IPS-11a (cell line): ENCODE measurements around the gene MACROH2A1.

Experiments used
- H3K4me3 ChIP-seq: one replicate; pipeline ENCODE4 v1.5.1; 2013; ENCODE audit warnings: low read depth, low read length, control low read depth

The MACROH2A1 gene

DNA sequence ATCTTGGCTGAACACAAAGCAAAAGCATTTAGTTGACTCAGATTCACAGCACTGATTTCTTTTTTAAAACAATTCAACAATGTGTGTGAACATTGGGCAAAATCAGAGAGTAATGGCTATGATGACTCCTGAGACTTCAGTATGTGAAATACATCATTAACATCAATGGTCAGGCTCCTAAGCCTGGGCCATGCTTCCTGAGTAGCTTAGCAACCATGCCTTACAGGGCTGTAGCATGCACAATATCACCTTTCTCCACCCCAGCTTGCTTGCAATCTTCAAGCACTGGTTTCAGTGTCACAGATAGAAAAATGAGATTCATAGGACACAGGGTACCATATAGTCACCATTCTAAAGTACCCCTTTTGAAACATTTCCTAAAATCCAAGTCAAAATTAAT, 41.3 kb downstream of the MACROH2A1 start:
- H3K4me3 ChIP-seq, result no peak overlapping the region

DNA sequence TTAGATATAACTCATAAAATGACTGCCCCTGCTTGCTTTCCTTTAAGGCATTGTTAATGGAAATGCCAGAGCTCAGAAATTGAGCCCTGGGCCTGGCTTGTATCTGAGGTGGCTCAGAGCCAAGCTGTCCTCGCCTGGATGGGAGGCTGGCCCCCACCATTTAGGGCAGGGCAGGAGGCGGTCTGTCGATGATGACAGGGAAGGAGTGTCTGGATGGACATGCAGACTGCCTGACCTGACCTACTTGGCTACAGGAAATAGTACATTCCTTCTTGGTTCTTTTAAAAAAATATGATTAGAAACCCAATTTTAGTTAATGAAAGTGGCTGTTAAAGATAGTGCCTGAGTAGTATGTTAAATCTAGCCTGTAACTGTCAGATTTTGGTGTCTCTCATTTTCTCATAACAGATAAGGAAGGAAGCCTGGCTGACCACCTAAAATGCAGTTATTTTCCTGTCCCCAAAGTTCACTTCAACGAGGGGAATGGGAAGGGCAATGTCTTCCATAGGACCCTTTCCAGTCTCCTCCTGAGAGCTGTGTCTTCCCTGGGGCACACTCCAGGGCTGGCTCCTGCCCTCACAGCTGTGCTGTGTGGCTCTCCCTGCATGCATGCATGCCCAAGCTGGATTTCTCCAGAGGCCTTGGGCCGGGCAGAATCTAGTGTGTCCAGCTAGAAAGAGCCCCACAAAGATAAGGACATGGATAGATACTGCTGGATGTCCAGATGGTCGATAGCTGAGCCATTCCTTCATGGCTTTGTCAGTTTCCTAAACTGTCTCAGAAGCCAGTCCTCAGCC, 42.3 kb downstream of the MACROH2A1 start:
- no peak overlapping the region for H3K4me3 ChIP-seq

DNA sequence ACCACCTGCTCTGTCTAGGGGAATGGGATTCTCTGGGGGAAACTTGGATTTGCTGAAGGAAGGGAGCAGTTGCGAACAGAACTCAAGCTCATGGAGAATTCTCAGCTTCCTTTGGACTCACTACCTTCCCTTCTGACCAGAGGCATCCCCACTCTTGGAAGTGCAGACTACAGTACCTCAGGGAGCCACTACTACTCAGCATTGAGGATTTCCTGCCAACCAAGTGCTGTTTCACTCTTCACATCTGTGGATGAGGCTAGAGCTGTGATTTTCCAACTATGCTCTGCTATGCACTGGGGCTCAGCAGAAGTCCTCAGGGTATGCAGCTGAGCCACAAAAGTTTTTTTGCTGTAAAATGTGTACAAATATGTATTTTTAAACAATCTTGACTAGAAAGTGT, 43.9 kb downstream of the MACROH2A1 start:
- no peak overlapping the region for H3K4me3 ChIP-seq

DNA sequence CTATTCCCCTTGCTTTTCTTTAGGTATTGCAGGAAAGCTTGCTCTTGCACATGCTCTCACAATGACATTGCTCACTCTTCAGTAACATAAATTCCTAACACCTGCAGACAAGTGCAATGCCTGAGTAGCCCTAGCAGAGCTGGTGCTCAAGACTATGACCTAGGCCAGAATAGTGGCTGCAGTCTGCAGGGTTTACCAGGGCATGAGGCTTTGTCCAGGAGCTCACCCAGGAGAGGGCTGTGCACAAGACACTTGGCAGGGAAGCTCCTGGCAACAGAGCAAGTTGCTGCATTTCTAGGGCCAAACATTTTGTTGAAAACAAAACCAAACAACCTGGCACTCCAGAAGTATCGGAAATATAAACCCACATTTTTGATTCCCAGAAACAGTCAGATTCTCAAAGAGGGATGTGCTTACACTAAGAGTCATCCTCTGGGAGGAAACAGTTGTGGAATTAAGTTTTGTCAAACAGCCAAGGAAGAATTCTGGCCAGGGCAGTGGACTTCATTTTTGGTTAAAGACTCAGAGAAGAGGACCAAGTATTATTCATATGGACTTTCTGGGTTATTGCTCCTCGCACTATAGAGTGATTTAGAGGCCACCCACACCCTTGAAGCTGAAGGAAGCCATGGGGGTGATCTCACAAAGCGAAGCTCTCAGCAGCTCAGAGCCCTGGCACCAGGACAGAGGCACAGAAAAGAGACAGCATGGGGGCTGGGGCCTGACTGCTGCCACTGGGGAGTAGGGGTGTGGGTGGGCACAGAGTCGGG, 44.9 kb downstream of the MACROH2A1 start:
- no peak overlapping the region for H3K4me3 ChIP-seq

DNA sequence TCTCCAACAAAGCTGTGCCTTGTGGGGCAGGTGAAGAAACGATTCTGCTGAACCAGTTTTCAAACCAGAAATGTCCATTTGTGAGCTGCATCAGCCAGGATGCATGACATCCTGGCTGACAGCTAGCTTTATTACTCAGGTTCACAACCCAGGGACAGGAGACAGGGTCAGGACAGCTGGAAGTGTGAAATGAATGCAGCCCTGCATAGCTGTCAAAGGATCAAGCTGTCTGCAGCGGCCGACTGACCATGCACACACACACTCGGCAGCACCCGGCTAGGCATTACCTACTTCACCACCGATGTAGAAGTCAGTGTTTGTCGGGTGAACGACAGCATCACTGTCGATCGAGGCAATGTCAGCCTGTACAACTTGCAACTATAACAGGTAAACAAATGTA, 48.5 kb downstream of the MACROH2A1 start:
- no peak overlapping the region for H3K4me3 ChIP-seq

DNA sequence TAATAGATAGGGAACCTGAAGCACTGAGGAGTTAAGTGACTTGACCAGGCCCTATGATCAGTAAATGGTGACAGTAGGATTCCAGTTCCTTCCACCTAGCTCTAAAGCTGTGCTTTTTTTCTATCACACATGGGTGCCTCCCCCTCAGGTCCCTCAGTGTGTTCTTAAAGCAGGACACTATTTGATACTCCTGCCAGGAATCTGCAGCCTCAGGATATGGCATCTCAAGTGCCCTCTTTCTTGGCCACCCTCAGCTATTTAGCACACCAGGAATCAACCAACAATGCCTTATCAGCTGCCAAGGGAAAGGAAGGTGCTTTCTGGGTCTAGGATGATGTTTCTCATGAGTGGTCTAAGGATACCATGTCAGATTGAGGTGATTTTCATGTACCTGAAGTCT, 49.1 kb downstream of the MACROH2A1 start:
- no peak overlapping the region for H3K4me3 ChIP-seq

GRCh38 chr5:135349451-135349850, 49.6 kb downstream of the MACROH2A1 start:
- no peak overlapping the region for H3K4me3 ChIP-seq

- H3K4me3 ChIP-seq, result no peak overlapping the region
Measured at GRCh38 chr5:135348918-135349317, 50.1 kb downstream of the MACROH2A1 start.

- no peak overlapping the region for H3K4me3 ChIP-seq
Measured at GRCh38 chr5:135347392-135347791, 51.6 kb downstream of the MACROH2A1 start.

DNA sequence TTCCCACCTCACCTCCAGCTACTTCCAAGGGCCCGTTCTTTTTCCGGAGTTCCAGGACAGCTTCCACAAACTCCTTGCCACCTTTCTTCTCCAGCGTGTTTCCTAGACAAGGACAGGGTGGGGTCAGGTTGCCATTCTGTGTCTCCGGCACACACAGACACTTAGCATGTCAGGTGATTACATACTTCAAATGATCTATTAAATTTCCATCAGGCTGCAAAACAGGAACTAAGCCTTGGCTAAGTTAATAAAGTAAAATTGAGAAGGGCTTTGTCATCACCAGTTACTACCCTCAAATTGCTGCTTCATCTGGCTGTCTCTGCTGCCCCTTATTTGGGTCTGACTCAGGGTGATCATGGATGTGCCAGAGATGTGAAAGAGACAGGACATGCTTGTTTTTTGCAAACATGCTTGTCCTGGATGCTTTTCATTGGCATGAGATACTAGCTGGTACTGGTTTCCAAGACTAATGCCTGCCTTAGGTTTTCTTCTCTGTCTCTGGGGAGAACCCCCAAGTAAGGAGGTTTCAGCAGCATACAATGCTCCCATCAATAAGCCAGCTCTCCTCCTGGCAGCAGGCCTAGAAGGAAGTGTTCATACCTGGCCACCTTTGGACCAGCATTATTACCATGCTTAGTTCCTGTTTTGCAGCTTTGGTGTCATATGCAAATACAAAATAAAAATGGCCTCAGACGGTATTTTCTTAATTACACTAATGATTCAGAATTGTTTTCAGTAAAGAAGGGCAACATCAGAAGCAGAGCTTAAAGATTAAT, 52.9 kb downstream of the MACROH2A1 start:
- H3K4me3 ChIP-seq, result no peak overlapping the region

- H3K4me3 ChIP-seq, result no peak overlapping the region
Measured at GRCh38 chr5:135344349-135344748, 54.7 kb downstream of the MACROH2A1 start.

DNA sequence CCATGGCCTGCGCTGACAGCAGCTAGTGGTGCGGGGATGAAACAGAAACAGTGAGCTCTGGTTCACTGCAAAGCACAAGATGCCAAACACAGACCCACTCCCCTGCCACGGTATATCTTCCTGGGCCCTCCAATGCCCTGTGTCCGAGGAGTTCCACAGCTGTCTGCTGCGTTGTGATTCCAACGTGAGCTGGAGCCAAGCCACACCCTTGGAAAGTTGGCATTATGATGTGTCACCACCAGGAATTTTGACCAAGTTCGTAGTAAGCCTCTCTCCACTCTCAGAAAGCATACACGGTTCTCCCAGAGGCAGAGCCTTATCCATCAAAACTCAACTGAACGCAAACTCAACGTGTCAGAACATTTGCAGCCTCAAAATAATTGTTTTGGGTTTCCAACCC, 55.6 kb downstream of the MACROH2A1 start:
- no peak overlapping the region for H3K4me3 ChIP-seq

GRCh38 chr5:135342551-135342875, 56.5 kb downstream of the MACROH2A1 start:
- no peak overlapping the region for H3K4me3 ChIP-seq

- no peak overlapping the region for H3K4me3 ChIP-seq
Measured at GRCh38 chr5:135341696-135342550, 57.1 kb downstream of the MACROH2A1 start.

- H3K4me3 ChIP-seq, result no peak overlapping the region
Measured at GRCh38 chr5:135341016-135341666, 57.9 kb downstream of the MACROH2A1 start.

- H3K4me3 ChIP-seq, result no peak overlapping the region
Measured at GRCh38 chr5:135340568-135340967, 58.5 kb downstream of the MACROH2A1 start.

DNA sequence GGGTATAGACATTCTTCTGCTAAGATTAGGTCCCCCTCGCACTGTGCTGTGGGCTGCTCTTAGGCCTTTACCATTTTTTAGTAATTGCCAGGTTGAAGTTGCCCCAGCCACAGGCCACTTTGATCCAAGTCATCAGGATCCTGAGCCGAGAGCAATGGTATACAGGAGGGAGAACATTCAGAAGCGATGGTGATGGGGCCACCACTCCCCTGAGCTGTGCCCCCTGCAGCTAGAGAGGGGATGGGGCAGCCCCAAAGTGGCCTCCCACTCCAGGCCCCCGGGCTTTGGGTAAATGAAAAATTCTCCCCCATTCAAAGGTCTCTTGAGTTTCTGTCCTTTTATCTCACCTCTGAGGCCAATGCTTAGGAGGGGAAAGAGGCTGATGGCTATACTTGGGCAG, 59.4 kb downstream of the MACROH2A1 start:
- no peak overlapping the region for H3K4me3 ChIP-seq

DNA sequence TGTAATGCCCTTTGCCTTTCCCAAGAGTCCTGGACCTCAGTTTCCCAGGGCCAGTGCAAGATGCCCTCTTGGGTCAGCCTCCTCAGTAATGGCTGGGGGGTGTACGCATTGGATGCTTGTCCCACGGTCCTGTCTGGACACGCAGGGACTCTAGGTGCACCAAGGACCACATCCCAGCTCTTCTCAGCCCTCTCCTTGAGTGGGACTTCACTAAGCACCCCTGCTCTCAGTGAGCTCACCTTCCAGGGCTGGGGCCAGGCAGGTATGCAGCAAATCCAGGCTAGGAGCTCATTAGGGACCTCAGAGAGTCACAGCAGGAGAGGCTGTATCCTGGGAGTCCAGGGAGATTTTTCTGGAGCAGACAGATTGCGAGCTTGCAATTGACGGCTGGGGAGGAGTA, 59.8 kb downstream of the MACROH2A1 start:
- no peak overlapping the region for H3K4me3 ChIP-seq

DNA sequence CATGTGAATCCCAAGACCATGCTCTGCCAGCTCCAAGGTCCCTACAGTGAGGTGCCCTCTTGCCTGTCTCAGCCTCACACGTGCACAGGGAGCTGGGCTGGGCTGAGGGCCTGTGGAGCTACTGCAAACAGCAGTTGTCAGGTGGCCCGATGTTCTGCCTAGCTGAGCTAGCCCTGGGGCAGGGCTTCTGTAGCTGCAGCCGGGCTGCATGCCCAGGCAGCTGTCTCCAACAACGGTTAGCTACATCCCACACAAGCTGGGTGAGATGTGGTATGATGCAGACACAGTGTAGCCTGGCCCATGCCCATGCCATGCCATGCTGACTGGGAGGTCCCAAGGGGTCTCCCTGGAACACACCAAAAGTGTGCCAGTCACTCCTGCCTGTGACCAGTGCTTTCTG, 62.0 kb downstream of the MACROH2A1 start:
- no peak overlapping the region for H3K4me3 ChIP-seq
